A673 (cell line): ENCODE results near the gene HMCN1.

Source experiments
- CTCF ChIP-seq: fragments of 300-800, 200-600 bp; sonication (generic); conservative IDR thresholded peaks from 2 replicates; pipeline ENCODE4 v1.5.1; 2017; ENCODE audit warnings: low read depth, mild to moderate bottlenecking, antibody characterized with exemption, low read length, moderate library complexity, mixed read lengths
- EZH2 ChIP-seq: fragments of 200-600 bp; sonication (generic); IDR thresholded peaks from 2 replicates; pipeline ENCODE4 v1.6.1; 2017; ENCODE audit warnings: borderline replicate concordance, low read depth, mild to moderate bottlenecking, mixed read lengths, antibody characterized with exemption, low read length; ENCODE audit not compliant: poor library complexity, severe bottlenecking

GRCh38 chr1:186220911-186221310 is 486.7 kb downstream of the HMCN1 start:
- no peak for TF ChIP-seq CTCF
- TF ChIP-seq EZH2, result no peak
